ENCODE measurements around the gene BEST3. TPM values are rescaled to one million over a fixed set of nuclear protein-coding genes. Genes with fewer than 3 reads are reported as not detected.
A peak's percentile ranks its signal among the peaks of the same experiment; 100 is the strongest.

Gene BEST3
- total and polyA plus RNA-seq, 9 donors: 26.2 to 72.8 (median 45.0) TPM

- no peaks in the 10 kb centered on the region for H3K4me1 ChIP-seq (ENCODE audit: control insufficient read depth, insufficient read depth, low read length)
- H3K9me3 ChIP-seq (replicated peaks; ENCODE audit: control insufficient read depth, low read depth, low read length): no peaks in the 10 kb centered on the region
- H3K27ac ChIP-seq (ENCODE audit: low read length): no peak overlapping the region
- peak; percentile 11 for DNase-seq
- H3K27me3 ChIP-seq (ENCODE audit: control insufficient read depth, insufficient read depth, low read length): no peaks in the 10 kb centered on the region
- WGBS (ENCODE audit: insufficient coverage): no CpG with 5 or more reads among the region's 1 CpG
- H3K36me3 ChIP-seq (ENCODE audit: control insufficient read depth, insufficient read depth, low read length): no peaks in the 10 kb centered on the region
- H3K4me3 ChIP-seq (ENCODE audit: low read length): no peak overlapping the region
Observed at GRCh38 chr12:69719336-69720316, 20.5 kb upstream of the BEST3 start.

- Histone ChIP-seq H3K36me3 (ENCODE audit: control insufficient read depth, insufficient read depth, low read length) (no peaks in the 10 kb centered on the region), H3K27me3 (ENCODE audit: control insufficient read depth, insufficient read depth, low read length) (no peaks in the 10 kb centered on the region), H3K27ac (ENCODE audit: low read length) (no peak overlapping the region), H3K4me1 (ENCODE audit: control insufficient read depth, insufficient read depth, low read length) (no peaks in the 10 kb centered on the region), H3K9me3 (replicated peaks; ENCODE audit: control insufficient read depth, low read depth, low read length) (no peaks in the 10 kb centered on the region), H3K4me3 (ENCODE audit: low read length) (no peak overlapping the region)
- DNase-seq: no peak
- WGBS (ENCODE audit: insufficient coverage): 100% methylated on average over 1 of the region's 3 CpGs
Observed at GRCh38 chr12:69714542-69714941, 15.4 kb upstream of the BEST3 start.

- Histone ChIP-seq H3K27ac (ENCODE audit: low read length) (no peak overlapping the region), H3K27me3 (ENCODE audit: control insufficient read depth, insufficient read depth, low read length) (no peaks in the 10 kb centered on the region), H3K4me1 (ENCODE audit: control insufficient read depth, insufficient read depth, low read length) (no peaks in the 10 kb centered on the region), H3K9me3 (replicated peaks; ENCODE audit: control insufficient read depth, low read depth, low read length) (no peaks in the 10 kb centered on the region), H3K4me3 (ENCODE audit: low read length) (no peak overlapping the region), H3K36me3 (ENCODE audit: control insufficient read depth, insufficient read depth, low read length) (no peaks in the 10 kb centered on the region)
- DNase-seq: no peak
- no CpG with 5 or more reads among the region's 2 CpGs for WGBS (ENCODE audit: insufficient coverage)
Observed at GRCh38 chr12:69712826-69713225, 13.7 kb upstream of the BEST3 start.

- WGBS (ENCODE audit: insufficient coverage): no CpG with 5 or more reads among the region's 3 CpGs
- Histone ChIP-seq H3K4me3 (ENCODE audit: low read length) (no peak overlapping the region), H3K9me3 (replicated peaks; ENCODE audit: control insufficient read depth, low read depth, low read length) (no peaks in the 10 kb centered on the region), H3K4me1 (ENCODE audit: control insufficient read depth, insufficient read depth, low read length) (no peaks in the 10 kb centered on the region), H3K36me3 (ENCODE audit: control insufficient read depth, insufficient read depth, low read length) (no peaks in the 10 kb centered on the region), H3K27me3 (ENCODE audit: control insufficient read depth, insufficient read depth, low read length) (no peaks in the 10 kb centered on the region), H3K27ac (ENCODE audit: low read length) (no peak overlapping the region)
- DNase-seq: no peak
Observed at GRCh38 chr12:69708649-69709048, 9.5 kb upstream of the BEST3 start.

GRCh38 chr12:69704357-69704756, 5.3 kb upstream of the BEST3 start:
- no peaks in the 10 kb centered on the region for H3K36me3 ChIP-seq (ENCODE audit: control insufficient read depth, insufficient read depth, low read length)
- no peak overlapping the region for H3K4me3 ChIP-seq (ENCODE audit: low read length)
- H3K9me3 ChIP-seq (replicated peaks; ENCODE audit: control insufficient read depth, low read depth, low read length): no peaks in the 10 kb centered on the region
- no CpG with 5 or more reads among the region's 1 CpG for WGBS (ENCODE audit: insufficient coverage)
- H3K4me1 ChIP-seq (ENCODE audit: control insufficient read depth, insufficient read depth, low read length): peaks cover 5% of the 10 kb centered on the region
- H3K27ac ChIP-seq (ENCODE audit: low read length): no peak overlapping the region
- no peaks in the 10 kb centered on the region for H3K27me3 ChIP-seq (ENCODE audit: control insufficient read depth, insufficient read depth, low read length)
- DNase-seq: no peak

- H3K4me3 ChIP-seq (ENCODE audit: low read length): no peak overlapping the region
- H3K27me3 ChIP-seq (ENCODE audit: control insufficient read depth, insufficient read depth, low read length): no peaks in the 10 kb centered on the region
- 43% methylated on average over 1 of the region's 1 CpG for WGBS (ENCODE audit: insufficient coverage)
- H3K9me3 ChIP-seq (replicated peaks; ENCODE audit: control insufficient read depth, low read depth, low read length): no peaks in the 10 kb centered on the region
- DNase-seq: no peak
- H3K27ac ChIP-seq (ENCODE audit: low read length): no peak overlapping the region
- H3K4me1 ChIP-seq (ENCODE audit: control insufficient read depth, insufficient read depth, low read length): peaks cover 5% of the 10 kb centered on the region
- no peaks in the 10 kb centered on the region for H3K36me3 ChIP-seq (ENCODE audit: control insufficient read depth, insufficient read depth, low read length)
Observed at GRCh38 chr12:69703146-69703642, 4.1 kb upstream of the BEST3 start.

GRCh38 chr12:69701826-69702225, 2.7 kb upstream of the BEST3 start:
- Histone ChIP-seq H3K27ac (ENCODE audit: low read length) (no peak overlapping the region), H3K4me1 (ENCODE audit: control insufficient read depth, insufficient read depth, low read length) (peaks cover 5% of the 10 kb centered on the region), H3K9me3 (replicated peaks; ENCODE audit: control insufficient read depth, low read depth, low read length) (no peaks in the 10 kb centered on the region), H3K36me3 (ENCODE audit: control insufficient read depth, insufficient read depth, low read length) (no peaks in the 10 kb centered on the region), H3K27me3 (ENCODE audit: control insufficient read depth, insufficient read depth, low read length) (no peaks in the 10 kb centered on the region), H3K4me3 (ENCODE audit: low read length) (no peak overlapping the region)
- DNase-seq: no peak
- no CpG with 5 or more reads among the region's 3 CpGs for WGBS (ENCODE audit: insufficient coverage)

GRCh38 chr12:69698054-69698453, 1.0 kb downstream of the BEST3 start:
- H3K4me3 ChIP-seq (ENCODE audit: low read length): peak overlapping the region; percentile 35
- H3K27me3 ChIP-seq (ENCODE audit: control insufficient read depth, insufficient read depth, low read length): no peaks in the 10 kb centered on the region
- no peaks in the 10 kb centered on the region for H3K9me3 ChIP-seq (replicated peaks; ENCODE audit: control insufficient read depth, low read depth, low read length)
- DNase-seq: no peak
- H3K27ac ChIP-seq (ENCODE audit: low read length): peak overlapping the region; percentile 32
- H3K4me1 ChIP-seq (ENCODE audit: control insufficient read depth, insufficient read depth, low read length): peaks cover 5% of the 10 kb centered on the region
- H3K36me3 ChIP-seq (ENCODE audit: control insufficient read depth, insufficient read depth, low read length): no peaks in the 10 kb centered on the region
- whole genome bisulfite sequencing (ENCODE audit: insufficient coverage): no CpG with 5 or more reads among the region's 2 CpGs

- Histone ChIP-seq H3K9me3 (replicated peaks; ENCODE audit: control insufficient read depth, low read depth, low read length) (no peaks in the 10 kb centered on the region), H3K4me1 (ENCODE audit: control insufficient read depth, insufficient read depth, low read length) (peaks cover 12% of the 10 kb centered on the region), H3K27me3 (ENCODE audit: control insufficient read depth, insufficient read depth, low read length) (no peaks in the 10 kb centered on the region), H3K27ac (ENCODE audit: low read length) (no peak overlapping the region), H3K4me3 (ENCODE audit: low read length) (no peak overlapping the region), H3K36me3 (ENCODE audit: control insufficient read depth, insufficient read depth, low read length) (no peaks in the 10 kb centered on the region)
- no peak for DNase-seq
- 82% methylated on average over 5 of the region's 7 CpGs for WGBS (ENCODE audit: insufficient coverage)
Observed at GRCh38 chr12:69694123-69694522, 5.0 kb downstream of the BEST3 start.

- Histone ChIP-seq H3K9me3 (replicated peaks; ENCODE audit: control insufficient read depth, low read depth, low read length) (no peaks in the 10 kb centered on the region), H3K4me3 (ENCODE audit: low read length) (no peak overlapping the region), H3K27me3 (ENCODE audit: control insufficient read depth, insufficient read depth, low read length) (no peaks in the 10 kb centered on the region), H3K4me1 (ENCODE audit: control insufficient read depth, insufficient read depth, low read length) (peaks cover 31% of the 10 kb centered on the region), H3K36me3 (ENCODE audit: control insufficient read depth, insufficient read depth, low read length) (no peaks in the 10 kb centered on the region), H3K27ac (ENCODE audit: low read length) (peak overlapping the region; percentile 45)
- no peak for DNase-seq
- WGBS (ENCODE audit: insufficient coverage): no CpG with 5 or more reads among the region's 2 CpGs
Observed at GRCh38 chr12:69689638-69690037, 9.5 kb downstream of the BEST3 start.

All from muscle of leg (tissue), 11 donors.